Caki2 (cell line): ENCODE results near the gene TGFA. TPM values are rescaled to one million over a fixed set of nuclear protein-coding genes. Genes with fewer than 3 reads are reported as not detected.

Source experiments
- DNase-seq: peaks from one replicate; pipeline ENCODE4 v3.0.0-alpha.2; 2015; ENCODE audit warnings: low read depth
- in situ Hi-C: cut with HindIII; loops from 2 replicates; pipeline ENCODE4 v1.10.0; 2016; ENCODE audit warnings: low sequenced_read_pairs, low pct_unique_long_range_greater_than_20kb, mixed read lengths
- total RNA-seq: library from RNA; depleted of rRNA; stranded (reverse); fragments of >200 nt; shearing (Covaris generic); gene quantifications from 2 replicates; pipeline ENCODE4 v1.2.3, GENCODE V29; 2014; ENCODE audit warnings: low replicate concordance

Gene TGFA
- total RNA-seq, 1 experiment from 2014 or later: 84.3 TPM

DNA sequence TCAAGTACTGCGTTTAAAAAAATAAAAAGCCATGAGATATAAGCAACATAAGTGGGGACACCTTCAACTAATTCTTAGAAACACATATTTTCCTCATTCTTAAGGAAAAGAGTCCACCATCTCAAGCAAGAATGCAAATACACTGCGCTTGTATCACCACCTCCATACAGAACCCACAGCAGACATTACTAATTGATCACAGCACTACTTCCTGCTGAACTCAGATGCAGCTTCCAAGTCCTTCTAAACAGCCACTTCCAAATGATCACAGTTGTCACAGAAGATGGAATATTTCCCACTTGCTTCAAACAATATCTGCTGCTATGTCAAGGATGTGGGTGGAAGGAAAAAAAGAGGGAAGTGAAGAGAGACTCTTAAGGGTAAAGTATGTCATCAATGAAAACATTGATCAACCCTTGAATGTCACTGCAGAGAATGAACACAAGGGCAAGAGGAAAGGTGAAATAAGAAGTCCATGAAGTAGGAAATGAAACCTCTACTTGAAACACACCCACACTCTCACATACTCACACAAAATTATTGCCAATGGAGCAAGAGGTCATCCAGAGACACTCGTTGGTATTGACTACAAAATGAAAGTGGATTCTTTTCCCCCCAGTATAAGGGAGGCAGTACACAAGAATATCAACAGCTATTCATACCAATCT is 22.1 kb downstream of the TGFA start:
- DNase-seq: no peak
- in situ Hi-C loops: no loop called here

DNA sequence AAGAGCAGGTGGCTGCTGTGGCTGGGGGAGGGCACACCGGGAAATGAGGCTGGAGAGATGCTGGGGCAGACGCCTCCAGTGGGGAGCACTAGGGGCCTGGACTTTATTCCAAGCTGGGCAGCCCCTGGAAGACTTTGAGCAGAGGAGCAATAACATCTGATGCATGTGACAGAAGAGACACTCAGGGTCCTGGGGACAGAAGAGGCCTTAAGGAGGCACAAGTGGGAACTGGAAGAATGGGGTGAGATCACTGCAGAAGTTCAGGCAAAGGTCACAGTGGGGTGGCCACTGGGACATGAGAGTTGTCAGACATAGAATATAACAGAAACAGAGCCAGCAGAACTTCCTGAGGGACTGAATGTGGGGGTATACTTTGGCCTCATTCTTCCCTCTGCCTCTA is 24.0 kb downstream of the TGFA start:
- in situ Hi-C loops: no loop called here
- DNase-seq: no peak

DNA sequence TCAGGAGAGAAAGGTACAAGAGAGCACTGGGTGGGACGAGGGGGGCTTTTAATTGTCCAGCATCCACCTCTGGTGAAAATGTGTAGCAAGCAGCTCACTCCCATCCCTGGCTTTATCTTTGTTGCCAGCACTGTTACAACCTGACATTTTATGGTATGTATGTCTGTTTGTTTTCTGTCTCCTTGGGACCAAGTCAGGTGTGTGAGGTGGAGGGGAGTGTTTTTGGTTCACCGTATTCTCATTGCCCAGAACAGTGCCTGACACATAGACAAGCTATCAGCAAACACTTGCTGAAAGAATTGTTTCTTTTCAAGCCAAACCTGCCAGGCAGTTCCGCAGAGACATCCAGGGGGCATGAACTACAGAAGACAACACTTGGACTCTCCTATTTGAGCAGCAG is 24.7 kb downstream of the TGFA start:
- in situ Hi-C loops: no loop called here

DNA sequence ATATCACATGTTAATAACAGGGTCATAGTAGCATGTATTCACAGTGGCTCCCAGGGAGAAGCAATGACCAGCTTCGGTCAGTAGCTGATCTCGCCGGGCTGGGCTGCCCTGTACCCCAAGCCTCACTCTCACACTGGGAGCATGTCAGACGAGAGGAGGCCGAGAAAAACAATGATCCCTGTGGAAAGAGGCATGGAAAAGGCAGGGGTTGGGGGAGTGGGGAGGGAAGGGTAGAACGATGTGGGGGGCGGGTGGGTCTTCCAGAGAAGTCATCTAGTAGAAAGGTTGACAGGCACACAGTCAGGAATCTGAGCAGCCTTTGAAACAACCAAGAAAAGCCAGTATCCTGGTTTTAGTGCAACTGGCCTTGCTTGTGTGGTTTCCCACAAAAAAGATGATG is 25.4 kb downstream of the TGFA start:
- in situ Hi-C loops: no loop called here
- no peak for DNase-seq

More for the DNA sequence above, 24.7 kb downstream of the TGFA start:
- no peak for DNase-seq

DNA sequence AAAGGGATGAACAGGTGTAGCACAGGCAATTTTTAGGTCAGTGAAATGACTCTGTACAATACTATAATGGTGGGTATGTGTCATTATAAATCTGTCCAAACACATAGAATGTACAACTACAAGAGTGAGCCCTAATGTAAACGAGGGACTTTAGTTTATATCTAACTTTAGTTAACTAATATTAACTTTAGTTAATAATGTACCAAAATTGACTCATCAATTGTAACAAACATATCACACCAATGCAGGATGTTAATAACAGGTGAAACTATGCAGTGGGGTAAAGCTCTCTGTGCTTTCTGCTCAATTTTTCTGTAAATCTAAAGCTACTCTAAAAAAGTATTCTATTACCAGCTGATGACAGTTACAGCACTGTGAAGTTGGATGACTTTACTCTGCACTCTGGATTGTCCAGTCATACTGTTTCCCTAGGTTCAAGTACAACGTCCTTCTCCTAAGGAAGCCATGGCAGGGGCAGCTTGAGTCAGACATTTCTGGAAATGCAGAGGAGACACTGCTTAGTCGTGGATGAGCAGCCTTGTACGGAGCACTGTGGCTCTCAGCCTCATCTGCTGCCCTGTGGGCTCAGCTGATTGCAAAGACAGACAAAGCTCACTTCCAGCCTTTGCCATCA is 26.1 kb downstream of the TGFA start:
- in situ Hi-C loops: no loop called here
- DNase-seq: peak; percentile 81

DNA sequence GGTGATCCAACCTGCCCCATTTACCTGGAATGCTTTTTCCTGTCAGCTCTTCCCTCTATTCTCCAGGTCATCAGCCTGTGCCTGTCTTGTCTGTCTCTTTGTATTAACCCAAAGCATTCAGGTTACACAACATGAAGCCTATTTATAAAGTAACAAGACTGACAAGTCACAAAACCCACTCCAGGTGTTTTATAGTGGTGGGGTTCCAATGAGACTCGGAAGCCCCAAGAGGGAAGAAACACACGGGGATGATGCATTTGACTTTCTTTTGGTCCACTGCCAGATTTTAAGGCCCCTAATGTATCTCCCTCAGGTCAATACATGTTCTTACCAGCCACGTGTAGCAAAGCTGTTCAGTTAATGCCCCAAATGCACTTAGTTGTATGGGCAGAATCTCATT is 27.5 kb downstream of the TGFA start:
- no peak for DNase-seq
- in situ Hi-C loops: no loop called here

DNA sequence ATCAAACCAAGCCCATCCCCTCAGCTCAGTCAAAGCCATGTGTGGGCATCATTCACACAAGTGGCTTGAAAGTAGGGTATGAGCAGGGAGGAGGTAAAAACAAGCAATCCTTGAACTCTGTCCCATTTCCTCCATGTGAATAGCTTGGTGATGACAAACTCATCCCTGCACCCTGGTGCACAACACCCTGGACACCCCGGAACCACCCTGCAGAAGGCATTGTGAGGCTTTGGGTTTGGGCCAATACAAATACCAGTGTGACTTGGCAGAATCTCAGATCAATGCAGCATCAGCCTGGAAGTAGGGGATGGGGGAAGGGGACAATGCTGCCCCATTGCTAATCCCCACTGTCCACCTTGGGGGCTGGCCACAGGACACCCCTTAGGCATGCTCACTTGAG is 28.6 kb downstream of the TGFA start:
- DNase-seq: peak; percentile 94
- in situ Hi-C loops: no loop called here

DNA sequence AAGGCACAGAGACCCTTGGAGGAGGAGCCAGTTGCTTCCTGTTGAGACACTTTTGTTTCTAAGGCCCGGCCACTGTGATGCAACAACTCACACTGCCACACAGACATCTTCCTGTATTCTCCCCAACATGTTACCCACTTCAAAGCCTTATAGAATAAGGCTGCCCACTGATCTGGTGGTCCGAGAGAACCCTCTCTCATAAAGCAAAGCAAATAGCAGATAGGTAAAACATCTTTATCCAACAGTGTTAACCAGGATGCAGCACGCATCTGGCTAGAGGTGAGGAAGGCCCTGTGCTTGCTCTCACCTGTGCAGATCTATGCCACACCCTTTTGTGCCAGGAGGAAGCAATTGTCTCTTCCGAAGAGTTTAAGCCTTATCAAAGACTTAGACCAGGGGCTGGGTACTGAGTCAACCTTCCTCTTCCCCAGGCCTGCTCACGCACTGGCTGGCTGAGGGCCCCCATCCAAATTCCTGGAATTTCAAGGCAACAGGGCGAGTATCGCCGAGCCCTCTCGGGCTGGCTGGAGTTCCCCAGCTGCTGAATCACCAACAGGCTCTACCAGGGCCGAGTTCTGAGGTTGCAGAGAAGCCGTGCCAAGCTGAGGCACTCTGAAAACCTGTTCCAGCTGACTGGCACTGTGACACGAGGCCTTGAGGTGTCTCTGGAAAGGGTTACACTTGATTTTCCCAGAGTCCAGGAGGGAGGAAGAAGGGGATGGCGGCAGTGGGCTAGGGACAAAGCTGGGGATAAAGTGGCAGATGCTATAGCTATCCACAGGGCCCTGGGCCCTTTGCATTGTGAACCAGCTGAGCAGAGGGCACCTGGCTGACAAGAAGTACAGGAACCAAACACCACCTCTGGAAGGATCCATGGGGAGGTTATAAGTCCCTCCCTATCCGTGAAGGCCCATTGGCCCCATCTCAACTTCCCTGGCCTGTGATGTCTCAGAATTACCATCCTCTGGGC is 29.3 kb downstream of the TGFA start:
- in situ Hi-C loops: no loop called here

DNA sequence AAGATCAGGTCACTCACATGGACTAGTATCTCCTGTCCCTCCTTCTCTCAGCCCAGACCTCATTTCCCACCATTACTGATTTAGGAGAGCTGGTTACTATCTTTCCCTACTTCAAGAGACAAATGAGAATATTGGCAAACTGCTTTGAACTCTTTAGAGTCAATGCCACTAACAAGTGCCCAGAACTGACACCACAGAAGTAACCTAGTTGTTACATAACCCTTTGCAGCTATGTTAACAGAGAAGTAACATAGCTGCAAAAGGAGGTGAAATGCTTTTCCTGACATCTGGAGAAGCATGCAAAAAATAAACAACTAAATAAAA is 30.0 kb downstream of the TGFA start:
- in situ Hi-C loops: no loop called here
- no peak for DNase-seq

More for the DNA sequence above, 29.3 kb downstream of the TGFA start:
- DNase-seq: peak; percentile 96

DNA sequence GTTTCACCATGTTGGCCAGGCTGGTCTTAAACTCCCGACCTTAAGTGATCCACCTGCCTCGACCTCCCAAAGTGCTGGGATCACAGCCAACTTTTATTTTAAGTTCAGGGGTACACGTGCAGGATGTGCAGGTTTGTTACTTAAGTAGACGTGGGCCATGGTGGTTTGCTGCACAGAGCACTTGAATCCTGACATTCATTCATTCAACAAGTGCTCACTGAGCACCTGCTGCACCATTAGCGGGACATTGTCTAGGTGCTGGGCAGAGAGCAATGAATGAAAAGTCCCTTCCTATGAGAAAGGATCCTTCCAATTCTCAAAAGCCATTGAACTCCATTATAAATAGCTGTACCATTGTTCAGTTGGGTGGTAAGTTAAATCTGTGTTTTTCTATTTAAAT is 31.0 kb downstream of the TGFA start:
- in situ Hi-C loops: no loop called here
- no peak for DNase-seq

DNA sequence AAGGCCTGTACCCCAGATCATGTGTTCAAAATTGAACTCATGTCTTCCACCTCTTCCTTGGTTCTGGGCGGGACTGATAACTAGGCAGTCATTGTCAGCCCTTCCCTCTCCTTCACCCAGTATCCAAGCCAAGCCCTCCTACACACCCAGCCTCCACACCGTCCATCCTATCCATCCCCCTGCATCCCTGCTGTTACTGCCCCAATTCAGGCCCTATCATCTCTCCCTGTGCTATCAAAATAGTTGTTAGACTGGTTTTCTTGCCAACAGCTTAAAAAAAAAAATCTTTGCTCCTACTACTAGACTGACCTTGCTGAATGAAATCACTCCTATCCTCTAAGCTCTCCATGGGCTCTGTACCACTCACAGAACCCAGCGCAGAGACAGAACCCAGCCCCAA is 32.8 kb downstream of the TGFA start:
- no peak for DNase-seq
- in situ Hi-C loops: no loop called here

DNA sequence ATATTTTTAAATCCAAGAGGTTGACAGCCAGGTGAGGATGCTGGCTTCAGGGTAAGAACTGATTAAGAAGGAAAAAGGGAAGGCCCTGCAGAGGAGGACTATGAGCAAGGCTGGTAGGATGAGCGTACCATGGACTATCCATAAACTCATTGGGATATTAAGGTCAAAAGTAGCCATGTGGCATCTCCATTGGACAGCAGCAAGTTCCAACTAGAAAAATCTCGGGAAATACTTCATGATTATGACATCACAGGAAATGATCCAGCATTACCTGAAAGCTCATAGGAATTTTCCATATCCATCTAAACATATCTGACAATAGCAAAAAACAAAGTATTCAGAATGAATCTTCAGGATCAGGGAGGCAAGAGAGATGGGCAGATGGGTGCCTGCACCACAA is 34.2 kb downstream of the TGFA start:
- in situ Hi-C loops: no loop called here
- DNase-seq: no peak

DNA sequence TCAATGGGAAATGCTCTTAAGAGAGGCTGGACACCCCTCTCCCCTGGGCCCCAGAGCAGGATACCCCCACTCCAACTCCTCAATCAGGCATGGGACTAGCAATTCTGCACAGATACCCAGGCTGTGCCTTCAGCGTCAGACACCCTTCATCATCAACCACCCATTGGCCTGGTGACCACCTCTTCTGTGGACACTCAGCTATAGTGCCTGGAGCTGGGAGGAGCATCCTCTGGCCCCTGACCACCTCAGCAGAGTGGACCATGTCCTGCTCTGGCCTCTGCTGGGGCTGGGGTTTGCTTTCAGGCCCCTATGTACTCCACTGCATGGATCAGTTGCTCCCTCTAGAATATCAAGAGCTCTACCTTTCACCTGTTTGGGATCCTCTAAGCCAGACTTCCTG is 35.1 kb downstream of the TGFA start:
- in situ Hi-C loops: no loop called here
- DNase-seq: no peak

DNA sequence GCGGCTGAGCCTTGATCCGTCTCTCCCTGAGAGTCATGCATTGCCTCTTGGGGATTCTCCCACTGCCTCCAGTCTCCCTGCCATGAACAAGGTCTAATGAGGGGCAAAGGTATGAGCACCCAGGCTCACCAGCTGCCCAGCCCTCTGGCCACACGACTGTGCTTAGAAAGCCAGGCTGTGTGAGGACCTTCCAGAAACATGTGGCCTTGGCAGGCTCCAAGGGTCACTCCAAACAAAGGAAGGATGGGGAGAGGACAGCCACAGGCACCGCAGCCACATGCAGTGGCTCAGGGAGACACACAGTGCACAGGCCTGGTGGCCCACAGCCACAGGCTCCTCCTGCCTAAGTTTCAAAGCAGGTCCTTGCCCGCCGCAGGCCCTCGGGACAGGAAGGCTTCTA is 35.8 kb downstream of the TGFA start:
- no peak for DNase-seq
- in situ Hi-C loops: no loop called here

DNA sequence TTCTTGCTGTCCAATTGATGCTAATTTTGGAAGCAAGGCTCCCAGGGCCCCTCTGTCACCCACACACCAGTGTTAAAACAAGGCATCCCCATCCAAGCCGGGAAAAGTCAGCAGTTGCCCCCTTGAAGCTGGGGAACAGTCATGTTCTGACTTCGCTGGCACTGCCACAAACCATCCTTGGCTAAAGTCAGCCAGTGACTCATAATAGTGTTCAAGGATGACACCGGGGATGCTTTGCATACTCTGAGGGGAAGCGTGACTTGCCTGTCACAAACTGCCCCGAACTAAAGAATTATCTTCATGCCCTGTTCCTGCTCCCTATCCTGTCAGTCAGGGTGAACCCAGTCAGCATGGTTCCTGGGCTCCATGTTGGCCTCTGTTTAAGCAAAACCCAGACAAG is 37.0 kb downstream of the TGFA start:
- DNase-seq: peak; percentile 61
- in situ Hi-C loops: no loop called here

DNA sequence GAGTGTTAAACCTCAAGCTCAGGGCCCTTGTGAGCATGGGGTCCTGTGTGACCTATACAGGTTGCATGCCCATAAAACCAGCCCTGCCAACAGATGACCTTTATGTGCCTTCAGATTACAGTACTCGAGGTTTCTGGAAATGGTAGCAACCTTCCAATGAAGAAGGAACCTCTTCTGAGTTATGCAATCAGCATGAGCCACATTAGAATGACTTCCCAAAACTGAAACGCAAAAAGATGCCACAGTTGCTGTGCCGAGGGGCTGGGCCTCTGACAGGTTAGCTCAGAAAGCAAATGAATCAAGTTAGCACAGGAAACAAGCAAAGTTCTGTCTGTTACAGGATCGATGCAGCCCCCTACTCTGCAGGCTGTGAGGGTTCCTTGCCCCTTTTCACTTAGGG is 37.7 kb downstream of the TGFA start:
- in situ Hi-C loops: no loop called here
- no peak for DNase-seq

DNA sequence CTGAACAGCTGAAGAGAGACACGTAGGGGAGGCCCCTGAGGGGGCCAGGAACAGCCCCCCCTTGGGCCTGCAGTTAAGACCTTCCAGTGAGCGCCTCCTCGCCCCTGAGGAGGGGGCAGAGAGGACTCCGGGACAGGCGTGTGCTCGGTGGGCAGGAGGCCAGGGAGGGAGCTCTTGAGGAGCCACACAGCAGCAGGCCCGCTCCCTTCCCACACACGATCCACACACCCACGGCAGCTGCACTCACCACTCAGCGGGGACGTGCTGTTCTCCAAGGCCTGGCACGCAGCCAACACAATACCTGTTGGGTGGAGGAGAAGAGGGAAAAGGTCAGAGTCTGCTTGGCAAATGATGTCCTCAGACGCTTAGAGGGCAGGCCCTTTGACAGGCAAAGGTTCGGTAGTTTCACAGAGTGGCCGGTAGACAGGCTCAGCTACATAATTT is 39.0 kb downstream of the TGFA start:
- no peak for DNase-seq
- in situ Hi-C loops: no loop called here

DNA sequence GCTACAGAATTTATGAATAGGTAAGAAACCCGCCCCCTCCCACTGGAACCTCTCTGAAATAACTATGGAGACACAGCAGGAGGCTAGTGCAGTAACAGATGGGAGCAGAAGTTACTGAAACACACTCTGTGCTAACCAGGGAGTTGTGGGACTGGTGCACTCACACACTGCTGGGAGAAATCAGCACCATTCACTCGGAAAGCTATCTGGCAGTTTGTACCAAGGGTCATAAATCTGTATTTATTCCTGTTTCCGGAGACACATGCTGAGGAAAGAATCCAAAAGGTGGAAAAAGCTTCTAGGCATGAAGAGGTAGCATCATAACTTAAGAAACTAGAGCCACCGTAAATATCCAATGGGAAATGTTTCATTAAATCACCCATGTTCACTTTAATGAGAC is 39.9 kb downstream of the TGFA start:
- in situ Hi-C loops: no loop called here
- no peak for DNase-seq

DNA sequence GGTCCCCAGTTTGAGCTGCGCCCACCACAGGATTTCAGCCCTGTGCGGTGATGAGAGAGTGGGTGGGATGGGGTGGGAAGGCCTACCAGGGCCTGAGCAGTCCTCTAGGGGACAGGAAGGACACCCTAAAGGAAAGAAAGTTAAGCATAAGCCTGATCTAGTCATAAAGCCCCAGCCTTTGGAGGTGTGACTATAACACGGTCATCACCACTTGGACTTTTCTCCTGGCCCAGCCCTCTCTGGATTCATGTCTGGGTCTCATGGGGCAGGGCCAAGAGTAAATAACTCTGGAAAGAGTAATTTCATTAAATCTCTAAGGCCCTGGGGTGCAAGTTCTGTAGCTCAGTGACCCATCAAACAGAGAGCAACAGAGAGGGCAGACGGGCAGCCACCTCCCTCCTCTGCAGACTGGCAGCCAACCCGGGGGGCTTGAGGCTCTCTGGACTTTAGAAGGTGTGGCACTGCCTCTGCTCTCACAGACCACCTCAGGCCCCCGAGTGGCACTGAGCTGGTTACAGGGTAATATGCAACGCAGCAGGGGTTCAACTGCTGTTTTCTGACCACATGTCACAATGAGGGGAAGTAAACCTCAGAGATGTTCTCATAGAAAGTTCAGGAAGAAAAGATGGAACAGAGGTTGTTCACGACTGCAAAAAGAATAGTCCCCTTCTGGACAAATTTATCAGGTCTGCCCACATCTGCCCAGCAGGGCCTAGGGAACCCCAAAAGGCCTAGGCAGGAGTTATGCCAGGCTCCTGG is 41.5 kb downstream of the TGFA start:
- no peak for DNase-seq
- in situ Hi-C loops: no loop called here
